WTC11 (cell line): ENCODE results near the gene CARD6.

Experiments
- GTF2I ChIP-seq: fragments of 250-450 bp; sonication (Bioruptor Pico); conservative IDR thresholded peaks from 2 replicates; pipeline ENCODE4 v1.4.0; 2021; ENCODE audit warnings: mild to moderate bottlenecking
- MXD4 ChIP-seq: fragments of 250-450 bp; sonication (Bioruptor Pico); IDR thresholded peaks from 2 replicates; pipeline ENCODE4 v1.8.0; 2021; ENCODE audit warnings: mild to moderate bottlenecking, moderate library complexity, borderline replicate concordance
- MYBL2 ChIP-seq: sonication (generic); formaldehyde crosslinking; IDR thresholded peaks from 2 replicates; pipeline ENCODE4 v1.8.1; 2023; ENCODE audit warnings: mild to moderate bottlenecking, moderate library complexity, missing genetic modification reagents
- NFYB ChIP-seq: sonication (generic); formaldehyde crosslinking; conservative IDR thresholded peaks from 2 replicates; pipeline ENCODE4 v1.8.0; 2022; ENCODE audit warnings: low read depth, missing genetic modification reagents
- TCF7 ChIP-seq: sonication (generic); formaldehyde crosslinking; IDR thresholded peaks from 2 replicates; pipeline ENCODE4 v1.8.0; 2022; ENCODE audit warnings: mild to moderate bottlenecking, low read depth, missing genetic modification reagents, moderate library complexity
- TEAD4 ChIP-seq: sonication (generic); formaldehyde crosslinking; IDR thresholded peaks from 2 replicates; pipeline ENCODE4 v1.8.0; 2022; ENCODE audit warnings: mild to moderate bottlenecking, missing genetic modification reagents
- ZNF138 ChIP-seq: sonication (generic); formaldehyde crosslinking; conservative IDR thresholded peaks from 2 replicates; pipeline ENCODE4 v1.8.1; 2022; ENCODE audit warnings: mild to moderate bottlenecking, moderate library complexity, missing genetic modification reagents
- ZNF219 ChIP-seq: sonication (generic); formaldehyde crosslinking; IDR thresholded peaks from 2 replicates; pipeline ENCODE4 v1.8.0; 2023; ENCODE audit warnings: missing genetic modification reagents, mild to moderate bottlenecking, borderline replicate concordance
- ZNF263 ChIP-seq: sonication (generic); formaldehyde crosslinking; IDR thresholded peaks from 2 replicates; pipeline ENCODE4 v1.8.1; 2022; ENCODE audit warnings: low read depth, mild to moderate bottlenecking, moderate library complexity, missing genetic modification reagents
- TF ChIP-seq, protein P1 (sequence below): fragments of 200-600 bp; IDR thresholded peaks from 2 replicates; pipeline ENCODE4 v1.8.0; 2022; ENCODE audit warnings: antibody characterized with exemption
- TF ChIP-seq, protein P2 (sequence below): sonication (generic); formaldehyde crosslinking; conservative IDR thresholded peaks from 2 replicates; pipeline ENCODE4 v1.8.1; 2022; ENCODE audit warnings: mild to moderate bottlenecking, missing genetic modification reagents
- TF ChIP-seq, protein P3 (sequence below): sonication (generic); formaldehyde crosslinking; IDR thresholded peaks from 2 replicates; pipeline ENCODE4 v1.8.0; 2022; ENCODE audit warnings: mild to moderate bottlenecking, missing genetic modification reagents

DNA sequence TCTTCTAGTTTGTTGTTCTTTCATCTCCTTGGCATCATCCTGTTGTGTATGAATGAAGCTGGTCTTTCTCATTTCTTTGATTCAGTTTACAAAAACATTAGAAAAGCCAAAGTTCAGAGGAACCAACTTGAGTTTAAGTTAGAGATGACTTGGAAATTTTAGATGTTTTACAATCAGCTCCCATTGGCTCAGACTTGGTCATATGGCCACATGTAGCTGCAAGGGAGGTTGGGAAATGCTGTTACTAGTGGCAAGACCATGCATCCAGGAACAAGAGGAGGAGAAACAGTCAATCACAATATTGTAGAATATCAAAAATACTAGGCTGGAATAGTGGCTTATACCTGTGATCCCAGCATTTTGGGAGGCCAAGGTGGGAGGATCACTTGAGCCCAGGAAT, 19.5 kb downstream of the CARD6 start:
- TF ChIP-seq, protein P1, sequence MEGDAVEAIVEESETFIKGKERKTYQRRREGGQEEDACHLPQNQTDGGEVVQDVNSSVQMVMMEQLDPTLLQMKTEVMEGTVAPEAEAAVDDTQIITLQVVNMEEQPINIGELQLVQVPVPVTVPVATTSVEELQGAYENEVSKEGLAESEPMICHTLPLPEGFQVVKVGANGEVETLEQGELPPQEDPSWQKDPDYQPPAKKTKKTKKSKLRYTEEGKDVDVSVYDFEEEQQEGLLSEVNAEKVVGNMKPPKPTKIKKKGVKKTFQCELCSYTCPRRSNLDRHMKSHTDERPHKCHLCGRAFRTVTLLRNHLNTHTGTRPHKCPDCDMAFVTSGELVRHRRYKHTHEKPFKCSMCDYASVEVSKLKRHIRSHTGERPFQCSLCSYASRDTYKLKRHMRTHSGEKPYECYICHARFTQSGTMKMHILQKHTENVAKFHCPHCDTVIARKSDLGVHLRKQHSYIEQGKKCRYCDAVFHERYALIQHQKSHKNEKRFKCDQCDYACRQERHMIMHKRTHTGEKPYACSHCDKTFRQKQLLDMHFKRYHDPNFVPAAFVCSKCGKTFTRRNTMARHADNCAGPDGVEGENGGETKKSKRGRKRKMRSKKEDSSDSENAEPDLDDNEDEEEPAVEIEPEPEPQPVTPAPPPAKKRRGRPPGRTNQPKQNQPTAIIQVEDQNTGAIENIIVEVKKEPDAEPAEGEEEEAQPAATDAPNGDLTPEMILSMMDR, result no peak
- TF ChIP-seq, protein P2, sequence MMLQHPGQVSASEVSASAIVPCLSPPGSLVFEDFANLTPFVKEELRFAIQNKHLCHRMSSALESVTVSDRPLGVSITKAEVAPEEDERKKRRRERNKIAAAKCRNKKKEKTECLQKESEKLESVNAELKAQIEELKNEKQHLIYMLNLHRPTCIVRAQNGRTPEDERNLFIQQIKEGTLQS (CRISPR knock-in tag), result no peak
- no peak for TF ChIP-seq GTF2I (CRISPR knock-in tag)
- no peak for TF ChIP-seq ZNF138
- TF ChIP-seq ZNF219, result no peak
- TF ChIP-seq MXD4 (CRISPR knock-in tag), result no peak
- TF ChIP-seq, protein P3, sequence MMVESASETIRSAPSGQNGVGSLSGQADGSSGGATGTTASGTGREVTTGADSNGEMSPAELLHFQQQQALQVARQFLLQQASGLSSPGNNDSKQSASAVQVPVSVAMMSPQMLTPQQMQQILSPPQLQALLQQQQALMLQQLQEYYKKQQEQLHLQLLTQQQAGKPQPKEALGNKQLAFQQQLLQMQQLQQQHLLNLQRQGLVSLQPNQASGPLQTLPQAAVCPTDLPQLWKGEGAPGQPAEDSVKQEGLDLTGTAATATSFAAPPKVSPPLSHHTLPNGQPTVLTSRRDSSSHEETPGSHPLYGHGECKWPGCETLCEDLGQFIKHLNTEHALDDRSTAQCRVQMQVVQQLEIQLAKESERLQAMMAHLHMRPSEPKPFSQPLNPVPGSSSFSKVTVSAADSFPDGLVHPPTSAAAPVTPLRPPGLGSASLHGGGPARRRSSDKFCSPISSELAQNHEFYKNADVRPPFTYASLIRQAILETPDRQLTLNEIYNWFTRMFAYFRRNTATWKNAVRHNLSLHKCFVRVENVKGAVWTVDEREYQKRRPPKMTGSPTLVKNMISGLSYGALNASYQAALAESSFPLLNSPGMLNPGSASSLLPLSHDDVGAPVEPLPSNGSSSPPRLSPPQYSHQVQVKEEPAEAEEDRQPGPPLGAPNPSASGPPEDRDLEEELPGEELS, result no peak
- TF ChIP-seq ZNF263, result no peak
- TF ChIP-seq NFYB (CRISPR knock-in tag), result no peak
- TF ChIP-seq MYBL2, result no peak
- no peak for TF ChIP-seq TCF7
- no peak for TF ChIP-seq TEAD4 (CRISPR knock-in tag)
